Stomach (tissue), 4 donors: ENCODE results near the gene ZBTB42.

Experiments
- CTCF ChIP-seq, 7 experiments: fragments of 450-650 bp in 4 of 7; fragments of 200-600 bp in 3 of 7; sonication (generic) in 3 of 7; IDR thresholded peaks; one replicate each; pipeline ENCODE4 v1.5.1; 2016 to 2019; ENCODE audit warnings: antibody characterized with exemption in 7 of 7, control low read depth in 2 of 7, mild to moderate bottlenecking in 1 of 7
- EP300 ChIP-seq: sonication (generic); formaldehyde crosslinking; IDR thresholded peaks from one replicate; pipeline ENCODE4 v1.6.1; 2017; ENCODE audit warnings: antibody characterized with exemption
- POLR2A ChIP-seq, 4 donors: fragments of 450-650 bp; IDR thresholded peaks; one replicate each; pipeline ENCODE4 v1.6.1; 2016; ENCODE audit warnings: antibody characterized with exemption in 4 of 4, control low read depth in 2 of 4, mild to moderate bottlenecking in 1 of 4, moderate library complexity in 1 of 4
- POLR2AphosphoS5 ChIP-seq, 3 donors: sonication (generic); formaldehyde crosslinking; IDR thresholded peaks; one replicate each; pipeline ENCODE4 v1.6.1; 2016; ENCODE audit warnings: antibody characterized with exemption in 3 of 3

- TF ChIP-seq POLR2A (IDR thresholded peaks at IDR 0.05) (no peak), CTCF (IDR thresholded peaks at IDR 0.05) (no peak), EP300 (no peak), POLR2AphosphoS5 (IDR thresholded peaks at IDR 0.05) (no peak)
Measured at GRCh38 chr14:104830781-104831180, 29.9 kb downstream of the ZBTB42 start.
